ENCODE results near the gene MVB12A. TPM values are rescaled to one million over a fixed set of nuclear protein-coding genes. Genes with fewer than 3 reads are reported as not detected.

The MVB12A gene
- total and polyA plus RNA-seq, 2 experiments from 2014 or later, result 36.6 to 60.3 TPM

GRCh38 chr19:17435218-17435617, 15.4 kb downstream of the MVB12A start:
- TF ChIP-seq, protein P1, sequence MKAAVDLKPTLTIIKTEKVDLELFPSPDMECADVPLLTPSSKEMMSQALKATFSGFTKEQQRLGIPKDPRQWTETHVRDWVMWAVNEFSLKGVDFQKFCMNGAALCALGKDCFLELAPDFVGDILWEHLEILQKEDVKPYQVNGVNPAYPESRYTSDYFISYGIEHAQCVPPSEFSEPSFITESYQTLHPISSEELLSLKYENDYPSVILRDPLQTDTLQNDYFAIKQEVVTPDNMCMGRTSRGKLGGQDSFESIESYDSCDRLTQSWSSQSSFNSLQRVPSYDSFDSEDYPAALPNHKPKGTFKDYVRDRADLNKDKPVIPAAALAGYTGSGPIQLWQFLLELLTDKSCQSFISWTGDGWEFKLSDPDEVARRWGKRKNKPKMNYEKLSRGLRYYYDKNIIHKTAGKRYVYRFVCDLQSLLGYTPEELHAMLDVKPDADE (IDR thresholded peaks at IDR 0.05), result no peak
- TF ChIP-seq ZNF331 (CRISPR knock-in tag; IDR thresholded peaks at IDR 0.05; ENCODE audit: low read depth) (no peak), ZNF462 (CRISPR knock-in tag; IDR thresholded peaks at IDR 0.05) (no peak), POLR2AphosphoS5 (IDR thresholded peaks at IDR 0.05; ENCODE audit: low read depth) (no peak), ZNF114 (CRISPR knock-in tag; IDR thresholded peaks at IDR 0.05) (no peak), EZH2 (IDR thresholded peaks at IDR 0.05; ENCODE audit: low read depth, unreplicated experiment) (no peak), CTCF (conservative IDR thresholded peaks at IDR 0.05; ENCODE audit: low read depth in 2 of 2) (no peak)
- no peaks in the 10 kb centered on the region; the same call in 2 of the 3 replicates for H3K9me3 Mint-ChIP-seq
- ATAC-seq (no peak), DNase-seq (ENCODE audit: low spot score) (no peak)
- Histone ChIP-seq H3K4me3 (no peak overlapping the region), H3K27ac (ENCODE audit: low read depth) (no peak overlapping the region), H3K4me1 (ENCODE audit: insufficient read depth) (no peaks in the 10 kb centered on the region), H4K20me1 (replicated peaks; ENCODE audit: insufficient read depth) (no peaks in the 10 kb centered on the region), H2AFZ (no peak overlapping the region), H3K9me2 (ENCODE audit: insufficient read depth) (no peaks in the 10 kb centered on the region), H3K36me3 (ENCODE audit: insufficient read depth) (no peaks in the 10 kb centered on the region), H3K4me2 (no peak overlapping the region), H3K79me2 (replicated peaks; ENCODE audit: insufficient read depth) (no peaks in the 10 kb centered on the region), H3F3A (replicated peaks; ENCODE audit: low read depth) (no peaks in the 10 kb centered on the region), H3K27me3 (ENCODE audit: insufficient read depth) (no peaks in the 10 kb centered on the region)
- no peak overlapping the region for H3K4me3 Mint-ChIP-seq
- H3K27me3 Mint-ChIP-seq (ENCODE audit: insufficient read depth, low read depth, poor library complexity), result peaks cover 11% of the 10 kb centered on the region
- no peaks in the 10 kb centered on the region for H3K4me1 Mint-ChIP-seq
- H3K27ac Mint-ChIP-seq, result no peak overlapping the region
- H3K36me3 Mint-ChIP-seq (ENCODE audit: low read depth), result no peaks in the 10 kb centered on the region
